ENCODE results near the gene RELN.

RELN gene

DNA sequence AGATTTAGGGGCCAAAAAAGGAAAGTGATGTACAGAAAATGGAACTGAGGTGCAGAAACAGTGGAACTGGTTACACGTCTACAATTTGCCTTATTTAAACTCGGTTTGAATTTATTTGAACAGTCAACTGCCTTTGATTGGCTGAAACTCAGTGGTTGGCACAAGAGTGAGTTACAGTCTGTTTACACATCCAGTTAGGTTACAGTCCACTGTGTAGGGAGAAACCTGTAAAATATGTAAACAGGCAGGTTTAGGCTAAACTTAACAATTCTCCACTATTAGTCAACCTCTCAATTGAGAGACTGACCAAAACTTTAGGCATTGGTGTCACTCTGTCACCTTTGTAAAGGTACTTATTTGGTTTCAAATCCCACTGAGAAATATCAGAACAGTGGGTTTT is 40.3 kb upstream of the RELN start:
- in situ Hi-C loops (cut with HindIII; ENCODE audit: low sequenced_read_pairs): no loop called here

DNA sequence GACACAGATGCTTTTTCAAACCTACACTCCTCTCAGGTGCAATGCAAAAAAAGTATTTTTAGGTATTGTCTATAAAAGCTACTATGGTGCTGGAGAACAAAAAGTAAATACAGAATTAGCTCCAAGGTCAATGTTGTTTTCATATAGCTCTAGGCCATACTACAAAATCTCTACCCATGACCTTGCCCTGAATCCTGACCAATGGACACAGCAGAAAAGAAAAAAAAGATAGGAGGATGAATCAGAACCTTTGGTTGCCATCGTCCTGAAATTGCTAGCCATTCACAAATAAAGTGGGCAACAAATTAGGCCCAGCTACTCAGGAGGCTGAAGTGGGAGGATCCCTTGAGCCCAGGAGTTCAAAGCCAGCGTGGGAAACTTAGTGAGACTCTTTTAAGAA is 35.2 kb upstream of the RELN start:
- TF ChIP-seq, protein P1, sequence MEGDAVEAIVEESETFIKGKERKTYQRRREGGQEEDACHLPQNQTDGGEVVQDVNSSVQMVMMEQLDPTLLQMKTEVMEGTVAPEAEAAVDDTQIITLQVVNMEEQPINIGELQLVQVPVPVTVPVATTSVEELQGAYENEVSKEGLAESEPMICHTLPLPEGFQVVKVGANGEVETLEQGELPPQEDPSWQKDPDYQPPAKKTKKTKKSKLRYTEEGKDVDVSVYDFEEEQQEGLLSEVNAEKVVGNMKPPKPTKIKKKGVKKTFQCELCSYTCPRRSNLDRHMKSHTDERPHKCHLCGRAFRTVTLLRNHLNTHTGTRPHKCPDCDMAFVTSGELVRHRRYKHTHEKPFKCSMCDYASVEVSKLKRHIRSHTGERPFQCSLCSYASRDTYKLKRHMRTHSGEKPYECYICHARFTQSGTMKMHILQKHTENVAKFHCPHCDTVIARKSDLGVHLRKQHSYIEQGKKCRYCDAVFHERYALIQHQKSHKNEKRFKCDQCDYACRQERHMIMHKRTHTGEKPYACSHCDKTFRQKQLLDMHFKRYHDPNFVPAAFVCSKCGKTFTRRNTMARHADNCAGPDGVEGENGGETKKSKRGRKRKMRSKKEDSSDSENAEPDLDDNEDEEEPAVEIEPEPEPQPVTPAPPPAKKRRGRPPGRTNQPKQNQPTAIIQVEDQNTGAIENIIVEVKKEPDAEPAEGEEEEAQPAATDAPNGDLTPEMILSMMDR (IDR thresholded peaks at IDR 0.05; ENCODE audit: low read depth, low read length): no peak
- no peak for DNase-seq (ENCODE audit: low read depth, low spot score)
- in situ Hi-C loops (cut with HindIII; ENCODE audit: low sequenced_read_pairs): no loop called here
- no peak overlapping the region for H3K4me3 ChIP-seq (ENCODE audit: low read depth, low read length)

More for the DNA sequence above, 40.3 kb upstream of the RELN start:
- TF ChIP-seq, protein P1 (IDR thresholded peaks at IDR 0.05; ENCODE audit: low read depth, low read length): no peak
- DNase-seq (ENCODE audit: low read depth, low spot score): no peak
- no peak overlapping the region for H3K4me3 ChIP-seq (ENCODE audit: low read depth, low read length)

DNA sequence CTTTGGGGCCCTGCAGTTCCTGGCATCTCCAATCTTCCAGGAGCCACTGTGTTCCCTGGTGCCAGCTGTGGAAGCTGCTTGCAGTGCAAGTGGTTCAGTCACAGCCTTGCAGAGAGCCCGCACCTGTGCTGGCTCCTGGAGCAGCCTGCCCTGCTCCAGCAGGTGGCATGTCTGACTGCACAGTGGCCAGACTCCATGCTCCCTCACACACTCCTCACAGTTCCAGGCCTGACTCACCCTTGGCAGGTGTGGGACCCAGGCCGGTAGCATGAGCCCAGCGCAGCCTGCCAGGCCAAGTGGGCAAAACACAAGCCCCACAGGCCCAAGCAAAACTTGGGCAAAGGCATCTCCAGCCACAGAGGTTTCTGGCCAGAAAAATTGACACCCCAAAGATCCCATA is 33.6 kb upstream of the RELN start:
- in situ Hi-C loops (cut with HindIII; ENCODE audit: low sequenced_read_pairs): no loop called here
- TF ChIP-seq, protein P1 (IDR thresholded peaks at IDR 0.05; ENCODE audit: low read depth, low read length): no peak
- DNase-seq (ENCODE audit: low read depth, low spot score): no peak
- H3K4me3 ChIP-seq (ENCODE audit: low read depth, low read length): no peak overlapping the region

DNA sequence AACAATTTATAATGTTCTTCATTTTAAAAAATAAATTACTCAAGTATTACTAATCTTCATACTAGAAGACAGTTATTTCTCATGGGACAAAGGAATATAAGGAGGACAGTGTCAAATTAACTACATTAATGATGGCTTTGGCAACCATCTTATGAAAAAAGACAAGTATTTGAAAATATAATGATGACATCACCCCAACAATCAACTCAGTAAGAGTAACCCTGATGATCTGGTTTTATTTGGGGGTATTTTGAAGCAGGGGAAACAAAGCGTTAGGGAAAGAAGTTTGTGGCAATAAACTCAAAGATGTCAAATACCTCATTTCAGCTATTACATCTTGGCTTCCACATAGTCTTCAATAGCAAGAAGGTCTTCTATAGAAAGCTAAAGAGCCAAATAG is 29.0 kb upstream of the RELN start:
- TF ChIP-seq, protein P1 (IDR thresholded peaks at IDR 0.05; ENCODE audit: low read depth, low read length): no peak
- DNase-seq (ENCODE audit: low read depth, low spot score): no peak
- H3K4me3 ChIP-seq (ENCODE audit: low read depth, low read length): no peak overlapping the region
- in situ Hi-C loops (cut with HindIII; ENCODE audit: low sequenced_read_pairs): no loop called here

DNA sequence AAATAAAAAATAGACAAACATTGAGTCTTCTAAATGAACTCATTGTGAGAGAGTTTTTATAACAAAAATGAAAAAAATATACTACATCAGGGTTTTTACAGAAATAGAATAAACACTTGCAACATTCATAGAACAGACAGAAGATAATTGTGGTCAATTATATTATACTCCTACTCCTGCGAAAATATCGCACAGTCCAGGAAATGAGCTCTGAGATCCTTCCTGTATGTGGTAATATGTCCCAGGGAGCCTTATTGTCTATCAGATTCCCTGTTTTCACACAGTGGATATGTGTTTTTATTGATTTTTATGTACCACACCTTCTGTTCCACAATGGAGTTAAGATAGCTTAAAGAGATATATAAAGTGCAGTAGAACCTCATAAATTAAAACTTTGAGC is 27.5 kb upstream of the RELN start:
- TF ChIP-seq, protein P1 (IDR thresholded peaks at IDR 0.05; ENCODE audit: low read depth, low read length): no peak
- in situ Hi-C loops (cut with HindIII; ENCODE audit: low sequenced_read_pairs): no loop called here
- no peak overlapping the region for H3K4me3 ChIP-seq (ENCODE audit: low read depth, low read length)
- DNase-seq (ENCODE audit: low read depth, low spot score): no peak

DNA sequence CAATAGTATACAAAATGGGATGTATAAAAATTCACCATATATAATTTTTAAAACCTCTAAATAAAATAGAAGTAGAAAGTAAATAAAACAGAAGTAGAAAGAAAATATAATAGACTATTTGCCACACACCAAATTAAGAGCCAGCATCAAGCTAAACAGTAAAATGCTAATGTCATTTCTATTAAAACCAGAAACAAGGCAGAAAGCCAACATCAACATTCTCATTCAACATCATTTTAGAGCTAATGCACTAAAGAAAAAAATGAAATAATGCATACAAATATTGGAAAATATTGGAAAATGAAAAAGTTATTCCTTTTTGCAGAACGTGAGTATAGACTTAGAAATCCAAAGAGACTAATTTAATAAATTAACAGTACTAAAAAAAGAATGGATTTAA is 23.4 kb upstream of the RELN start:
- in situ Hi-C loops (cut with HindIII; ENCODE audit: low sequenced_read_pairs): no loop called here
- TF ChIP-seq, protein P1 (IDR thresholded peaks at IDR 0.05; ENCODE audit: low read depth, low read length): no peak
- DNase-seq (ENCODE audit: low read depth, low spot score): no peak
- H3K4me3 ChIP-seq (ENCODE audit: low read depth, low read length): no peak overlapping the region

DNA sequence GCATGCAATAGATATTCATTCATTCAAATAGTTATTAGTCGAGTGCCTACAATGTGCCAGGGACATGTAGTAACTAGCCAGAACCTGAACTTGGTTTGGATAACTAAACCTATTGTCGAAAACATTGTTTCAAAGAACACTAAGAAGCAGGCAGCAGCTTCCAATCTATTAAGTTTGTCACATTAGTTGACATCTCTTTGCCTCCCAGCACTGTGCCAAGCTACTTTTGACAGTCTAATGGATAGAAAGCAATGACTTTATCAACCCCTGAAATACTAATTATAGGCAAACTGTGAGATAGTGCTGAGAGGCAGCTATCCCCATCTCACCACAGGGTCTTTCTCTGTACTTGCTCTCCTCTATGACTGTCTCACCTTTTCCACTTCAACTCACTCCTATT is 22.4 kb upstream of the RELN start:
- in situ Hi-C loops (cut with HindIII; ENCODE audit: low sequenced_read_pairs): no loop called here
- H3K4me3 ChIP-seq (ENCODE audit: low read depth, low read length): no peak overlapping the region
- DNase-seq (ENCODE audit: low read depth, low spot score): no peak
- TF ChIP-seq, protein P1 (IDR thresholded peaks at IDR 0.05; ENCODE audit: low read depth, low read length): no peak

All from astrocyte of the spinal cord (primary cell).